GM18907 (cell line): ENCODE data around the gene SPTBN2.

ENCODE experiments used
- ATAC-seq: cut with Tn5 transposase; IDR thresholded peaks from one replicate; pipeline ENCODE4 v1.9.1; 2021; ENCODE audit warnings: mild to moderate bottlenecking, moderate library complexity; ENCODE audit not compliant: unreplicated experiment

SPTBN2 gene

DNA sequence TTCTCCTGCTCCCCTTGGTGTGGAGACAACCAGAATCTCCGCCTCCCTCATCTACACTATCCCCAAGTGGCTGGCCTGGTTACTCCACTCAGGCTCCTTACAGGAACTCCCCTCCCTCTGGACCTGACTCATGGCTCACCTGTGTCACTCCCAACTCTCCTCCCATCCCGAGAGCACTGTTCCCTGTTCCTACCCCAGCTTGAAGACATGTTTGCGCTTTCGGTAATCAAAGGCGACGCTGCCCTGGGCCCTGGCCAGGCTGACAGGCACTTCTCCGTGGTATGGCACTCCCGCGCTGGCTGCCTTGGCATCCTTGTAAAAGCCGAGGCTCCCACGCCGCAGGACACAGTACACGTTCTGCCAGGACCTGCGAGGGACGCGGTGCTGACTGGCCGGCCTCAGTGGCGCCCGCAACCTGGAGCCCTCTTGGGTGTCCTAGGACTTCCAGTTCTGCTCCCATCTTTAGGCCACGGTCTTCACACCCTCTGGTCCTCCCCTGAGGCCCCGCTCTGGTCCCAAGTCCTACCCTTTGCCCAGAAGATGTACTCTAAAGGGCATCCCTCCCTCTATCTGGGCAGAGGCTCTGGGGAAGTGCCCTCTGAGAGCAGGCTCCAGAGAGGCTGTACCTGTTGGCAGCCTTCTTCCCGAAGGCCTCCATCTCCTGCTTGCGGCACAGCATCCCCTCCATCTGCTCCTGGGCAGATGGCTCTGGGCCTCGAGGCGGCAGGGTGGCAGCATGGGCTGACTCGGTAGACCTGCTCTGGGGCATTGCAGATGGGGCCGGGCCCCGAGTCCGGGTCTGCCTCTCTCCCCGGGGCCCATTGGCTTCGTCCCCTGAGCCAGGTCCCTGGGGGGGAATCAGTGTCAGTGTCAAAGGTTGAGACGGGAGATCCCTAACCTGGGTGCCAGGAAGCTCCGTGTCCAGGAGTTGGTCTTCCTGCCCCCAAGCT, 41.9 kb downstream of the SPTBN2 start:
- ATAC-seq = no peak

DNA sequence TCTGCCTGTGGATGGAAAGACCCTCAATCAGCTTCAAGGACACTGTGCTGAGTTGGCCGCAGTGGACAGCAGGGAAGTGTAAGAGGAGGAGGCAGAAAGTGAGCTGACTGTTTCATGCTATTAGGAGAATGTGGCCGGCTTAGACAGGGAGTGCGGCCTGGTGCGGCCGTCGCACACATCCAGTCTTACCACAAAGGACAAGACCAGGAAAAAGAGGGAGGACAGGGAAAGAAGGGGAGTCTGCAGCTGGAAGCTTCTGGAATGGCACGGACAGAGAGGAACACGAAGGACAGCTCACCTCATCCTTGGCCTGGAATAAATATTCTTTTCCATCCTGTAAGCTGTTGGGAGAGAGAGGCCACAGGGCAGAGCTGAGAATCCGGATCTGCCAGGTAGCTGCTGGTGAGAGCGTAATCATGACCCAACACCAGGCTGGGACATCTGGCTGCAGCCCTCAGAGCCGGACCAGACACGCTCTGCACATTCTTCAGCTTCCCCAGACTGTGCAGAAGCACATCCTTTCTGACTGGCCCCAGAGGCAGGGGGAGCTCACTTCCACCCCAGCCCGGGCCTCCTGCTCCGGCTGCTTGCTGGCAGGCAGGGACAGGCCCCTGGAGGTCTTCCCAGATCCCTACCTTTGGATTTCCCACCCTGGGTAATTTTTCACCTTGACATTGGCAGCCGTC, 42.8 kb downstream of the SPTBN2 start:
- ATAC-seq = no peak

DNA sequence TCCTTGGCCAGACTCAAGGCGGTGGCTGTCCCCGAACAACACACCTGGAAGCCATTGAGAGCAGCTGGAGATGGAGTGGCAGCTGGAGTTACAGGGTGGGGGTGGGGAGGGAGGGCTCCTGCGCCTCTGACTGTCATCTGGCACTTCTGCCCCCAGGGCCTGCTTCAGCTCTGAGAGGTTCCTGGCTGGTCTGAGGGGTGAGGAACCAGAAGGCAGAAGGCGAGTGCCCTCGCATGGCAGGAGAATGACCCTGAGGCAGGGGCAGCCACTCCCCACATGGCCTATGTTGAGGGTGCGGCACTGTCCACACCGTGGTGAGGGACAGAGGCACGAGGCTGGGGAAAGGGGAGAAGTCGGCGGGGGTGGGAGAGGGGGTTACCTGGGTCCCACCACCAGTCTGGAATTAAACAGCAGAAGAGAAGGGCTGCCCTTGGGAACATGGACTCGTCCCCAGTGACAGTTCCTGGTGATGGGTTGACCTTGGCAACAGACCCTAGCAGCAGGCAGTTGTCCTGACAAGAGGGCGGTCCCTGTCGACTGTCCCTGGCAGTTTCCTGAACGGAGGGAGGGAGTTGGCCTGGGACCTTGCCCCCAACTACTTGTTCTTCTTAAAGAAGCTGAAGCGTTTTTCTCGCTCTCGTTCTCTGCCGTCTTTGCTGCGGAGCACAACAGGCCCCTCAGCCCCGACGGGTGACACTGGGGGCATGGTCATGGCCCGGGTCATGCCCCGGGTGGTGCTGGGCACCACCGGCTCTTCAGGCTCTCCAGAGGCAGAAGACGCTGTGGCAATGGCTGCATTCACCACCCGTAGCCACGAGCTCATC, 43.5 kb downstream of the SPTBN2 start:
- no peak for ATAC-seq

DNA sequence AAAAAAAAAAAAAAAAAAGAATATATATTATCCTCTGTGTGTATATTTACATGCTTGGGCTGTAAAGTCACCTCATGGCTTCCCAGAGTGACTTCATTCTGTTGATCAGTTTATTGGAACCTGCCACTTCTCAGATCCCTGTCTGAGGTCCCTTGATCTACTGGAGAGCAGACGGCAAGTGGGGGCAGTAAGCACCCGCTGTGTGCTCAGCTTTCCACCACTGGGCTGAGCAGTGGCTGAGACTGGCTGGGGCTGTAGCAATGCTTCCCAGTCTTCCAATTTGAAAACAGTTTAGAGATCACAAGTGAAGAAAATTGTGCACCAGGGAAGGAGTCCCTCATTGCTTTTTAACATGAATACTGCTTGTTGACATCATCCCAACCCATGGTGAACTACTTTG, 44.4 kb downstream of the SPTBN2 start:
- ATAC-seq = no peak

DNA sequence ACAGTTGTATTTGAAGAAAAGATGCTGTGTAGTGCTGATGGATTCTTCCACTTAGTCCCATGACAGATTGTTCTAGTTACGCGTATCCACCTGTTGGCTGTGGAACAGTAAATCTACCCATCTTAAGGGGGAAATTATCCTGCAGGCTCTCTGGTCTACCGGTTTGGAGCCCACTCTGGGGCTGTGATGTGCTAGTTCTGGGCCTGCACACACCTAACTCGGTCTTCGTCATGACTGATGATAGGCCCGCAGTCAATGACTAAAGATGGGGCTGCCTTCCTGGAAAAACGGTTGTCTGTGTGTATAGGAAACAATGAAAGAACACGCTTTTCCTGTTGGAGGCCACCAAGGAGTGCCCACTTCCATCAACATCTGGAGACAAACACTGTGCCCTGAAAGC, 45.1 kb downstream of the SPTBN2 start:
- no peak for ATAC-seq

DNA sequence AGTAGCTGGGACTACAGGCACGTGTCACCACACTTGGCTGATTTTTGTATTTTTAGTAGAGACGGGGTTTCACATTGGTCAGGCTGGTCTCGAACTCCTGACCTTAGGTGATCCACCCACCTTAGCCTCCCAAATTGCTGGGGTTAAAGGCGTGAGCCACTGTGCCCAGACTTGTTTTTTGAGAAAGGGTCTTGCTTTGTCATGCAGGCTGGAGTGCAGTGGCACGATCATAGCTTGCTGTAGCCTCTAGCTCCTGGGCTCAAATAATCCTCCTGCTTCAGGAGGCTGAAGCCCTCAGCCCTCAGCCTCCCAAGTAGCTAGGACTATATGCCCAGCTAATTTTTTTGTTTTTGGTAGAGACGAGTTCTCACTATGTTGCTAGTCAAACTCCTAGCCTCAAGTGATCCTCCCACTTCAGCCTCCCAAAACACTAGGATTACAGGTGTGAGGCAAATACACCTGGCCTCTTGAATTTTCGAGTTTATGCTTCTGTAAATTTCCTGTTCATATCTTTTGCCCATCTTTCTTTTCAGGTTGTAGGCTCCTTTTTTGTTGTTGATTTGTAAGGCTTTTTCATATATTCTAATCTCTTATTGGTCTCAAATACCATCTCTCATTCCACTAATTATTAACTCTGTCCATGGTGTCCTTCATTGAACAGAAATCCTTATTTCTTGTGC, 47.9 kb downstream of the SPTBN2 start:
- ATAC-seq = no peak

DNA sequence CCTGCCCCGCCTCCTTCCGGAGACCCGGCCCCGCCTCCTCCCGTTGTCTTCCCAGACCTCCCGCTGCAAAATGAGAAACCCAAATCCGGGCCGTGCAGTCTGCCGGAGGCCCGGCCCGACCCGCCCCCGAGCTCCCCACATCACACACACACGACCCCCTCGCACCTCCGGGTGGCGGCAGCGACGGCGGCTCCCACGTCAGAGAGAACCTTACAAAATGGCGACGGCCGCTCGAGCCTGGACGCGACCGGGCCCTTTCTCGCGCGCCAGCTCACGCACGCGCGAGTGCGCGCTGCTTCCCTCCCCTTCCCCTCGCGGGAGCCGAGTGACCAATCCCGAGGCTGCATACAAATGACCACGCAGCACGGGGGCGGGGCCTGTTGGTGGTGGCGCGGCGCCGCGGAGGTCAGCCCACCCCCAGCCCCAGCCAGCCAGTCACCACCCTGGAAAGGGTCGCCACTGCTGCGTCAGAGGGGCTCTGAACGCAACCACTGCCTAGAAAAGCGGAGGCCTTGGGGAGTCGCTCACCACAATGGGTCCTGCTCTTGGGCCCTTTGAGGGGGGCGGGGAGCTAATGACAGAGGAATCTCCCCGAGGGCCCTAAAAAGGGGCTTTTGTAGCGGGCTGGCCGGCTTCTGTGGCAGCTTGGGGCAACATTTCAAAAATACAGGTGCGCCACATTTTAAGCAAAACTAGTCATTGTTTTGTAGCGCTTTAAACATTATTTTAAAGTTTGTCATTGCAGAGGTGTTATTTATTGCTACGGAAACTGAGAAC, 51.2 kb downstream of the SPTBN2 start, which contains the start of gene RBM4B:
TSS of gene RBM4B (minus strand) at position 289 of the 777 bp plus-strand sequence. CDS start 808 bp downstream, outside the sequence.
- peak; percentile 84 for ATAC-seq

DNA sequence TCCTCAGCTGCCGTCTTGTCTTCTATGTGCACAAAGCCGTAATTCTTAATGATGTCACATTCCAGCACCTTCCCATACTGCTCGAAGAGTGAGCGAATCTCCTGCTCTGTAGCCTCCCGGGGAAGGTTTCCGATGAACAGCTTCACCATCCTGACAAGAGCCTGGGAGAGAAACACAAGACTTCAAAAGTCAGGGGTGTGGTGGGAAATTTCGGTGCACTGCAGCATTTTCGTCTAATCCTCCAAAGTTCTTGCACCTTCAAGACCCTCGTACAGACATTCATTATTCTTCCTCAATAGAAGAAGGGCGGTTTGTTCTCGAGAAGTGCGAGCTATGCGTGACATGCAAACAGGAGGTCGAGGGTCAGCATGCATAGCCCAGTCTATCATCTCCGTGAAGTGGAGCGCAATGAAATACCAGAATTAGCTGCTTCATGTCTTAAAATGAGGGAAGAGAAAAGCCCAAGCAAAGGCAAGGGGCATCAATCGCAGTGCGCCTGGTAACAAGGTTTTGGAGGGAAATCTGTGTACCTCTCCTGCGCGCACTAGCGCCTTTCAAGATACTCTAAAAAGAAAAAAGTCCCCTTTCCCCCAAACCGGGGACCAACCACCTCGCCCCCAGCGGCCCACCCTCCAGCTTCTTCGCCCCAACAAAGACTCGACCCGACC, 52.0 kb downstream of the SPTBN2 start:
- no peak for ATAC-seq

DNA sequence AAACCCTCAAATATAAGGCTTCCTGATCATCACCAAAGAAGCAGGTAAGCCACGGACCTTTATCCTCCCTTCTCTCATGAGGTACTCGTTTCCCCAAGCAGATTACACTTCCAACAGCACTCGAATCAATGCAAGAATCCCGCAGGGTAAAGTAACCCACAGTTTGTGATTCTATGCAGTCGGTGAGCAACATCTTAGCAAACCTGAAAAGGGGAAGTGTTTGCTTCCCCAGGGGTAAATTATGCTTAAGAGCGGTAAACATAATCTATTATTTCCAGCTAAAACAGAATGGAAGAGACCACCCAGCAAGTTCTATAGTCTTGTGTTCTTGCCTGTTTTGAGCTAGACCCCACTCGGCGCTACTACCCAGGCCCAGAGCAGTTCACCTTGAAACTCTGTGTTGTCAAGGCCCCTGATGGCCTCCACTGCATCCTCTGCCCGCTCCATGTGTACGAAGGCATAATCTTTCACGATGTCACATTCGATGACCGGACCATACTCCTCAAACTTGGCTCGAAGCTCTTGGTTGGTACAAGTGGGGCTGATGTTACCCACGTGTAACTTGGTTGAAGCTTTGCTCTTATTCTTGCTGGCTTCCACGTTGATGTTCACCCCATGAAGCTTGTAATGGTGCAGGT, 52.6 kb downstream of the SPTBN2 start:
- no peak for ATAC-seq

DNA sequence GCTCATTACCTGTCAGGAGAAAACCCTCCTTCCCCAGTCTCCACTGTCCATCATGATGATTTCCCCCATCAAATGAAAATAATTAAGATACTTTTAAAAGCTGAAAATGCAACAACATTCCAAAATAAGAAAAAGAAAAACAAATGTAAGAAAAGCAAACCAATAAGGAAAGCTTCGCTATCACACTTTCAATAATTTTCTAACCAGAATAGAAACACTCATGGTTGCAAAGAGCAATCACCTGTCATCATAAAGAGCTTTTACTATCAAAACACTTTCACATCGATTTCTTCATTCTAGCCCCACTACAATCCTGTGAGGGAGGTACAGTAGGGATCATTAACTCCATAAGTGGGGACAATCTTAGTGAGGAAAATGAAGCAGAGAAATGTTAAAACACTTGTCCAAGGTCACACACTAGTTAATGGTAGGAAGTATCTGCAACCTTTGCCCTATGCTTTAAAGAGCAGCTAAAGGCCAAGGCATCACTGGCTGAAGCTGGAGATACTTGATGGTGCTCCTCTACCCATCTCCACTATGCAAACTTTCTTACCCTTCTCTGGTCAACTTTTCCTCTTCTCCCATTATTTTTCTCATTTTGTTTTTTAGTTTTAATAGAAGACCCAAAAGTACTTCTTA, 53.9 kb downstream of the SPTBN2 start:
- ATAC-seq = no peak

DNA sequence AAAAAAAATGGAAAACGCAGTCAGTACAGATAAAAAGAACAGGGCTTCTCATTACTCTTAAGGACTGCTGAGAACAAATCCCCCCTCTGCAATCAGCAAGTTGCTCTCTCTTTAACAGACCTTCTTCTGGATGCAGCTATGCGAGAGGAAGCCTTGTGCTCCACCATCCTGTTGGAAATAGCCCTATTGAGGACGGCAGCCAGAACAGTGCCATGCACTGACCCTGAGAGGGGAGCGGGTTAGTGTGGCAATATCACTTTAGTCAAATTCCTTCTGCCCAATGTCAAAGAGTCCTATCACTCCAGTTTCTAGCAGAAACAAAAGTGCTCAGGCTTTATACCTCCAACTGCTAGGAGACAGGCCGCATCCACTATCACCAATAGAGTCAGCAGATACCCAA, 58.2 kb downstream of the SPTBN2 start:
- no peak for ATAC-seq

DNA sequence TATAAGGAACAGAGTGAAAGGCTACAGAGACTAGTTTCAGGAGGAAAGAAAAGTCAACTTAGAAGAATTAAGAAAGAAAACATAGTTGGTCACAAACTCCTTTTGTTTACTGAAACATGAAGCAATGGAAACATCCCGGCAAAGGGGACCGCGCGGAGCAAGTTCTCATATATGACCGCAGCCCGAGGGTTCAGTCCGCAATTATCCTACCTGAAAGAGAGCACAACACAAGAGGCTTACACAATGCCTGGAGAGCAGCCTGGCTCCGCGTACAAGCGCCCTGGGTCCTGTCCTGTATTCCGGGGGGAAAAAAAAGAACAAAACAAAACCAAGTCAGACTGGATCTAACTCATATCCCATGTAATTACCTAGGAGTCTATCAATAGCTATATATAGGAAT, 63.6 kb downstream of the SPTBN2 start:
- no peak for ATAC-seq

DNA sequence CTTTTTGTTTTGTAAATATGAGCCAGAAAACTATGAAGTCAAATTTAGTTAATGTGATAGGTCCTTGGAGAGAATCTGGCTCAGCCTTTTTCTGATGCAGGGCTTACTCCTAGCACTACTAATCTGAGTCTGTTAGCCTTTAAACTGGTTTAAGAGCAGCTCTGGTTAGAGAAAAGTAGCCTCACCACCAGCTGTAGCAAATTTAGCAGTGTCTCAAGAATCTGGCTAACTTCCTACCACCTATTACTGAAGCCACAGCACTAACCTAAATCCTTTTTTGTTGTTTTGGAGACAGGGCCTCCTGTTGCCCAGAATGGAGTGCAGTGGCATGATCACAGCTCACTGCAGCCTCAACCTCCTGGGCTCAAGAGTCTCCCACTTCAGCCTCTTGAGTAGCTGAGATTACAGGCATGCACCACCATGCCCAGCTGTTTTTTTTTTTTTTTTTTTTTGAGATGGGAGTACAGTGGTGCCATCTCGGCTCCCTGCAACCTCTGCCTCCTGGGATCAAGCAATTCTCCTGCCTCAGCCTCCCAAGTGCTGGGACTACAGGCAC, 65.2 kb downstream of the SPTBN2 start:
- ATAC-seq = no peak

DNA sequence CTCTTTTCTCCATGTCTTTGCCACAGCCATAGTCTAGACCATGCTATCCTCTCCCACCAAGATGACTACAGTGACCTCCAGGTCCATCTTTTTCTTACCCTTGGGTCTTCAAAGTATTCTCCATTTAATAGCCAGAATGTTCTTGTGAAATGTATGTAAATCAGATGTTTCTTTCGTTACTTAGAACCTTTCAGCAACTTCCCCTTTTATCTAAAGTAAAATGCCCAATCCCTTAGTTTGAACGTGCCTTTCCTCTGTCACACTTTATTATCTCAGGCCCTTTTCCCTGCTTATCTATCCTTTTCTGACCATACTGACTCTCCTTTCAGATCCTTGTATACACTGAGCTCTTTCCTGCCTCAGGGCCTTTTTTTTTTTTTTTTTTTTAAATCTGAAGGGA, 69.3 kb downstream of the SPTBN2 start:
- no peak for ATAC-seq

DNA sequence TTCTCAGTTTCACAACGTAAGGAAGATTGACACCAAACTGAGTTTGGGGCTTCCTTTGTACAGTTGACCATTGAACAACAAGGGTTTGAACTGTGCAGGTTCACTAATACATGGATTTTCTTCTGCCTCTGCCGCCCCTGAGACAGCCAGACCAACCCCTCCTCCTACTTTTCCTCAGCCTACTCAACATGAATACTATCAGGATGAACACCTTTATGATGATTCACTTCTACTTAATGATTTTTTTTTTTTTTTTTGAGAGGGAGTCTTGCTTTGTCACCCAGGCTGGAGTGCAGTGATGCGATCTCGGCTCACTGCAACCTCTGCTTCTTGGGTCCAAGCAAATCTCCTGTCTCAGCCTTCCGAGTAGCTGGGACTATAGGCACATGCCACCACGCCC, 75.9 kb downstream of the SPTBN2 start:
- no peak for ATAC-seq

DNA sequence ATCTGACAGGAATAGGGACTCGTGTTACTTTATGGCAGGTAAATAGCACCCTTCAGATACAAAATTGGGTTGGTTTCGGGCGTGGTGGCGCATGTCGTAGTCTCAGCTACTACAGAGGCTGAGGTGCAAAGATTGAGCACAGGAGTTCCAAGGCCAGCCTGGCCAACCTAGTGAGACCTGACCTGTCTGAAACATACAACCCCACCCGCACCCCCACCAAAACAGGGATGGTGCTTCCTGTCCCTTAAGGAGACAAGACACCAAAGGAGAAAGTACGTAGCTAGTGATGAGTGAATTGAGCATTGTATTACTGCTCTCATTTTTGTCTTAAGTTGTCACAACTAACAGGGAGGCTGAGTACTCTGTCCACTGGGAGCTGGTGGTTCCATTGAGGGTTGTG, 76.4 kb downstream of the SPTBN2 start:
- ATAC-seq = no peak

DNA sequence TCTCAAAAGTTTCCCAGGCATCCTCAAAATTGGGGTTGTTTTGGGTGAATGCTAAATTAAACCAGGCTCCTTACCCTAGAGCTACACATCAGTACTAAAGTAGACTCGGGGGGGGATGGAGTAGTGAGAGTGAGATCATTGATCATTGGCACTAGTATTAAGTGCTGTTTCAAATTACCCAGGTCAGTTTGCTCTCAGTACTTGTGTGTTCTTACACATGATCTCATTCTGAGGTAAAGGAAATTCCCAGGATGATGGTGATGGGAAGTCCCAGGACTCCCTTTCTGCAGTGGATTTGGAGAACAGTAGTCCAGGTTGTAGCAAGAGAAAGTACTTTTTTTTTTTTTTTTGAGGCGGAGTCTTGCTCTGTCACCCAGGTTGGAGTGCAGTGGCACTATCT, 78.0 kb downstream of the SPTBN2 start:
- ATAC-seq = no peak

DNA sequence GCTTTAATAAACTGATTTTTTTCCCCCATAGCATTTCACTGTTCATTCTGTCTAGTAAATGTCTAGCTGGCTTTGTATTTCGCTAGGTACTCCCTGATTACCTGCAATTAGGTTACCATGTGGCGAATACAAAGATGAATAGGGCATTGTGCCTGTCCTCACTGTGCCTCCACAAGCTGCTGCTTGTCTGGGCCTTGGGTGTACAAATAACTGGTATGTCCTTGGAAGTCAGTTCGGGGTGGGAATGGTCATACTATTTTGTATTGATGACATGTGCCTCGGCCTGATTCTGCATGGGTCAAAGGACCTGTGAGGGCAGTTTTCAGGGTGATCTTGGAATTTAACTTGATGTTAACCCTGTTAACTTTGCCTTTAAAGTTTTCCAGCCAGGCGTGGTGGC, 79.1 kb downstream of the SPTBN2 start:
- no peak for ATAC-seq
